Measurements from ENCODE around the gene CCDC197. TPM values are rescaled to one million over a fixed set of nuclear protein-coding genes. Genes with fewer than 3 reads are reported as not detected.

The CCDC197 gene
- total RNA-seq, 2 experiments from 2014 or later: not detected

DNA sequence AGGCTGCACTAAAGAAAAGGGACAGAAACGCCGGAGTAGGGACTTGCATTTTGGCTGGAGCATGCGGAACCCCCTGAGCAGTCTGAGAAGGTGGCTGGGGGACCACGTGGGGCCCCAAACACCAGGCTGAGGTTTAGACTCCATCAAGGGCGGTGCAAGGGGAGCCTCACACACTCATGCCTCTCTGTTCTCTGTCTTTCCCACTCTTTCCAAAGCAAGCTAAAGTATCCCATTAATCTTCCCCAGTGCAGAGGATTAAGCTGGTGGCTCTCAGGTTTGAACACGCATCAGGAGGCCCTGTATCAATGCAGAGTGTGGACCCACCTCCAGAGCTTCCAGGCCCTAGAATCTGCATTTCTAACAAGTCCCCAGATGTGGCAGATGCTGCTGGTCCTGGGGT lies 13.5 kb downstream of the CCDC197 start:
- POLR2A ChIA-PET: no interaction called here
- Mint-ChIP-seq H3K4me3 (no peak overlapping the region), H3K27ac (peak overlapping the region; percentile 41), H3K9me3 (no peaks in the 10 kb centered on the region), H3K27me3 (peaks cover 7% of the 10 kb centered on the region), H3K36me3 (ENCODE audit: low read depth) (no peaks in the 10 kb centered on the region), H3K4me1 (peaks cover 67% of the 10 kb centered on the region)
- CTCF ChIA-PET: interaction anchor here (1.1 to 5.3 kb wide), 7 partner anchors 10 to 71 kb away, joined by 4 to 25 read pairs (median 7); partner anchors contain the start of gene CCDC197
- DNase-seq: no peak

DNA sequence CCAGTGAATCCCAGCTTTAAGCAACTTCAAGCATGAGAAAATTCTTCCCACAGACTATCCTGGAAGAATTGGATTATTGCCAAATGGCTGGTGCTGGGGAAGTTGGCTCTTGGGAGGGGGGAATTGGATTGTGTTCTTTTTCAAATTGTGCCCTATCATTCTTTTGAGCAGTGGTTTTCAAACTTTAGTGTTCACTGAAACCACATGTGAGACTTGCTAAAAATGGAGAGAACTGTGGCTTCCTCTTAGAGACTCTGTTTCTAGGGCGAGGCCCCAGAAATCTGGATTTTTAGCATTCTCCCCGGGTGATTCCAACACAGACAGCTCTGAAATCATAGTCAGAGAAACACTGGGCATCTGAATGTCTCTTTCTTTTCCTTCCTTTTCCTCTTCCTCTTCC lies 14.7 kb downstream of the CCDC197 start:
- H3K9me3 Mint-ChIP-seq: no peaks in the 10 kb centered on the region
- H3K27ac Mint-ChIP-seq: peak overlapping the region; percentile 88

DNA sequence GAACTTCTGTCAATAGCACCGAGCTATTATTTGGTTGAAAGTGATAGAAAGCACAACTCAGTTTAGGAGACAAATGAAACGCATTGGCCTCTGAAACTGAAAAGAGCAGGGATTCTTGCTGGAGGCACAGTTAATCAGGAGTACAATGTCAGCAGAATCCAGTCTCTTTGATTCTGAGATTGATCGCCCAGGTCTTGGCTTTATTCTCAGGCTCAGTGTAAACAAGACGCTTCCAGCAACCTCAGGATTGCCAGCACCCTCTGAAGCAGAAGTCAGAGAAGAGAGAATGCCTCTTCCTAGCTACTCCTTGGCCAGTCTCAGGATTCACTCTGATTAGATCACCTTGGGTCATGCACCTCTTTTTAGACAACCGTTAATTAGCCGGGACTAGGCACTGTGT lies 17.3 kb downstream of the CCDC197 start:
- Mint-ChIP-seq H3K36me3 (ENCODE audit: low read depth) (no peaks in the 10 kb centered on the region), H3K4me3 (no peak overlapping the region)

More for the DNA sequence above, 14.7 kb downstream of the CCDC197 start:
- Mint-ChIP-seq H3K36me3 (ENCODE audit: low read depth) (no peaks in the 10 kb centered on the region), H3K4me1 (peaks cover 63% of the 10 kb centered on the region), H3K27me3 (peaks cover 8% of the 10 kb centered on the region), H3K4me3 (peak overlapping the region; percentile 26)
- DNase-seq: peak; percentile 61
- ChIA-PET POLR2A (no interaction called here), CTCF (interaction anchor here (1.4 to 5.3 kb wide), 9 partner anchors 10 to 72 kb away, joined by 3 to 25 read pairs (median 7); partner anchors contain the start of gene CCDC197)

DNA sequence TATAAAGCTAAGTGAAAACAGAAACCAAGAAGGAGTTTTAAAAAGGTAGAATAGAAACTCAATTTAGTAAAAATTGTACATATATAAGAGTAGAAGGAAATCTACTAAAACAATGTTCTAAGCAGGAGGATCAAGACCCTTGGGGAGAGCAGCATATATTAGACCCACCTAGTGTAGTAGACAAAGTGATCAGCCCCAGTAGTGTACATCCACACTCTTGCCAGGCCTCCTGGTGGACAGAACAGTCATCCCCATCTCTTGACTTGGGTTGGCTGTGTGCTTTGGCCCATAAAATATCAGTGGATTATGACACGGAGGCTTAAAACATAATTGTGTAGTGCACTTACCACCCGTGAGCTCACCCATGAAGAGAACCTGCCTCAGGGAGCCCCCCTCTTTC lies 18.1 kb downstream of the CCDC197 start:
- CTCF ChIA-PET: interaction anchor here (1.0 kb wide), 2 partner anchors 10 to 18 kb away, joined by 3 read pairs; partner anchors contain the start of gene CCDC197
- peaks cover 20% of the 10 kb centered on the region for H3K27me3 Mint-ChIP-seq
- POLR2A ChIA-PET: no interaction called here

More for the DNA sequence above, 17.3 kb downstream of the CCDC197 start:
- ChIA-PET CTCF (interaction anchor here (0.9 to 1.3 kb wide), 4 partner anchors 9 to 74 kb away, joined by 3 to 7 read pairs (median 4); no protein-coding TSS in a partner anchor), POLR2A (no interaction called here)
- H3K4me1 Mint-ChIP-seq: peaks cover 38% of the 10 kb centered on the region
- no peaks in the 10 kb centered on the region for H3K9me3 Mint-ChIP-seq
- no peak overlapping the region for H3K27ac Mint-ChIP-seq
- peaks cover 20% of the 10 kb centered on the region for H3K27me3 Mint-ChIP-seq
- no peak for DNase-seq

DNA sequence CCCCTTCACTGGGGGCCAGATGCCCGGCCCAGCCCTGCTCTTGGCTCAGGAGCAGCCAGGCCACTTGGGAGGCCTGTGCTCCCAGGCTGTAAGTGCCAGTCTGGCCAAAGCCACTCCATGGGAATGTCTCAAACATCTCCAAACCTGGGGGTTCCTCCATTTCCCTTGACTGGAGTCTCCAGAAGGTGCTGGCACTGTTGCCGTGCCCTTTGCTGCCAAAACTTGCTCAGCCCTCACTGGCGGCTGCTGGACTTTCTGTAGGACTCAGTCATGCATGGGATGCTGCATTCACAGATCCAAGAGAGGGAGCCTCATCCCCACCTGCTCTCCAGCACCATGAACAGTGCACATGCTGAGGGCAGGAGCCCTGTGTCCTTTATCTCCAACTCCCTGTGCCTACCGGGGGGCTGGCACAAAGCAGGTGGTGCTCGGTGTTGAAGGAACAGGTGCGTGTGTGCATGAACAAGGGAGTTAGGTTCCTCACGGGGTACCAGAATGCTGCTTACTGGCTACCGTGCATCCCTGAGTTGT lies 19.4 kb downstream of the CCDC197 start:
- POLR2A ChIA-PET: no interaction called here
- Mint-ChIP-seq H3K9me3 (no peaks in the 10 kb centered on the region), H3K4me1 (peaks cover 35% of the 10 kb centered on the region), H3K4me3 (no peak overlapping the region), H3K27me3 (peaks cover 20% of the 10 kb centered on the region), H3K27ac (no peak overlapping the region), H3K36me3 (ENCODE audit: low read depth) (no peaks in the 10 kb centered on the region)
- CTCF ChIA-PET: interaction anchor here (1.1 to 3.8 kb wide), 4 partner anchors 9 to 77 kb away, joined by 3 to 20 read pairs (median 6); no protein-coding TSS in a partner anchor
- DNase-seq: no peak

More for the DNA sequence above, 18.1 kb downstream of the CCDC197 start:
- Mint-ChIP-seq H3K4me3 (no peak overlapping the region), H3K27ac (no peak overlapping the region), H3K9me3 (no peaks in the 10 kb centered on the region), H3K36me3 (ENCODE audit: low read depth) (no peaks in the 10 kb centered on the region), H3K4me1 (peaks cover 35% of the 10 kb centered on the region)
- no peak for DNase-seq

DNA sequence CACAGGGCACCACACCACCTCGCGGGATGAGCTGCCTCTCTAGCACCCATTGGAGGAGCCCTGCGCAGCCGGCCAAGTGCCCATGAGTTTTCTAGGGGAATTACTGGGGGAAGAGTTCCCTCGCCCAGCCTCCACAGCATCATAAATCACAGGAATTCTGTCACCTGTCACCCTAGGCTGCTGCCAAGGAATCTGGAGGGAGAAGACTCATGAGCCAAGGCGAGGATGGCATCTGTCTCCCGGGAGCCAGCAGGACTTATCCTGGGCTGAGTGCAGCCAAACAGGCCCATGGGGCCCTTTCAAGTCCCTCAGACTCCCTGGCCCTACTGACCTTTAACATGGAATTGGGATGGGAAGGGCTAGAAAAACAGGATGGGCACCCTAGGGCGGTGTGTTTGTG lies 21.2 kb downstream of the CCDC197 start:
- H3K27ac Mint-ChIP-seq: no peak overlapping the region
- no peak for DNase-seq
- H3K36me3 Mint-ChIP-seq (ENCODE audit: low read depth): no peaks in the 10 kb centered on the region
- H3K4me3 Mint-ChIP-seq: no peak overlapping the region
- peaks cover 37% of the 10 kb centered on the region for H3K4me1 Mint-ChIP-seq
- ChIA-PET POLR2A (no interaction called here), CTCF (interaction anchor here (1.1 to 3.8 kb wide), 2 partner anchors 14 to 79 kb away, joined by 3 to 20 read pairs; no protein-coding TSS in a partner anchor)
- no peaks in the 10 kb centered on the region for H3K9me3 Mint-ChIP-seq
- peaks cover 20% of the 10 kb centered on the region for H3K27me3 Mint-ChIP-seq

DNA sequence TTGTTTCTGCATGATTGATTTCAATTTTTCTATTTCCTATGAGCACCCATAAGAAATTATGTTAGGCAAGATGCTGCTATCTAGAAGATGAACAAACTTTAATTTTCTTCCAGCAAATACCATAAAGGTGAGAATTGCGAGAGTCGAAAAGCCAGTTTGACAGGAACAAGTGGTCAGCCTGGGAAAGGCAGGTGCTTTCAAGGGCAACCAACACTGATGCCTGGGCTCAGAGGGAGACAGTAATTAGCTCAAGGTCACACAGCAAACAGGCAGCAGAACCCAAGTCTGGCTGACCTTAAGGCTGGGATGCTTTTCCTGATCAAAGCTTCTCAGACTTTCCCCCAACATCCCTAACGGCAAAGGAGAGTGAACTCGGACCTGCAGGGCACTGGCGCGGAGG lies 22.2 kb downstream of the CCDC197 start:
- DNase-seq: no peak
- Mint-ChIP-seq H3K27ac (no peak overlapping the region), H3K4me3 (no peak overlapping the region), H3K4me1 (peaks cover 39% of the 10 kb centered on the region), H3K27me3 (peaks cover 20% of the 10 kb centered on the region), H3K36me3 (ENCODE audit: low read depth) (no peaks in the 10 kb centered on the region), H3K9me3 (no peaks in the 10 kb centered on the region)
- ChIA-PET CTCF (interaction anchor here (1.9 to 3.8 kb wide), 4 partner anchors 13 to 80 kb away, joined by 4 to 20 read pairs (median 8); no protein-coding TSS in a partner anchor), POLR2A (no interaction called here)

DNA sequence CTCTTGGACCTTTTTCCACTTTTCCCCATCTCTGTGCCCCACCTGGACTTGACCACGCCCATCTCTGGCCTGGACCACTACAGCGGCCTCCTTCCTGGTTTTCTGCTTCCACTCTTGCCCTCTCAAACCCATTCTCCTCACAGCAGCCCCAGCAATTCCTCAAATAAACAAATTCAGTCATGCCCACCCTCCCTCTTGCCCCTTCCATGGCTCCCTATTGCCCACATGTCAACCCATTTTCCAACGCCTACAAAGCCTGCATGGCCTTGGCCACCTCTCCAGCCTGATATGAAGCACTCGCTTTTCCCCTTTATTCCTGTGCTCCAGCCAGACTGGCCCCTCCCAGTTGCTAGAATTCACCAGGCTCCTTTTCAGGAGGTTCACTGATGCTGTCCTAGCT lies 23.2 kb downstream of the CCDC197 start:
- Mint-ChIP-seq H3K4me1 (peaks cover 39% of the 10 kb centered on the region), H3K27me3 (peaks cover 18% of the 10 kb centered on the region), H3K9me3 (no peaks in the 10 kb centered on the region), H3K27ac (no peak overlapping the region), H3K4me3 (no peak overlapping the region), H3K36me3 (ENCODE audit: low read depth) (no peaks in the 10 kb centered on the region)
- ChIA-PET CTCF (interaction anchor here (1.2 to 3.8 kb wide), 7 partner anchors 9 to 81 kb away, joined by 3 to 25 read pairs (median 12); no protein-coding TSS in a partner anchor), POLR2A (no interaction called here)
- DNase-seq: no peak

DNA sequence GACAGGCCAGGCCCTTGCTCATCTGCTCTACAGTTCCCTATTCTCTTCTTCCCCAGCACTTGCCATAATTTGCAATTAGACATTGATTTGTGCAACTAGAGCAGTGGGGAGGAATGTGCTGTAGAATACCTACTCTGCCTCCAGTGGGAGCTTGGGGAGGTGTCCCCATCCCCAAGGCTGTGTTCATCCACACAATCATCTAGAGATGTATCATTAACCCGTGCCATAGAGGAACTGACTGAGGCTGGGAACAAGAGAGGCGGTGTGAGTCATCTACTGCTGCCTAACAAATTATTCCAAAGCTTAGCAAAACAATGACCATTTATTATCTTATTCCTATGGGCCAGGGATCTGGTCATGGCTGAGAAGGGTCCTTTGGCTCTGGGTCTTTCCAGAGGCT lies 23.9 kb downstream of the CCDC197 start:
- CTCF ChIA-PET: interaction anchor here (1.0 to 3.6 kb wide), 10 partner anchors 10 to 124 kb away, joined by 3 to 25 read pairs (median 5); no protein-coding TSS in a partner anchor
- no peaks in the 10 kb centered on the region for H3K9me3 Mint-ChIP-seq
- peaks cover 44% of the 10 kb centered on the region for H3K4me1 Mint-ChIP-seq
- no peak for DNase-seq
- no peak overlapping the region for H3K4me3 Mint-ChIP-seq
- no peak overlapping the region for H3K27ac Mint-ChIP-seq
- H3K27me3 Mint-ChIP-seq: peaks cover 16% of the 10 kb centered on the region
- POLR2A ChIA-PET: no interaction called here
- no peaks in the 10 kb centered on the region for H3K36me3 Mint-ChIP-seq (ENCODE audit: low read depth)

DNA sequence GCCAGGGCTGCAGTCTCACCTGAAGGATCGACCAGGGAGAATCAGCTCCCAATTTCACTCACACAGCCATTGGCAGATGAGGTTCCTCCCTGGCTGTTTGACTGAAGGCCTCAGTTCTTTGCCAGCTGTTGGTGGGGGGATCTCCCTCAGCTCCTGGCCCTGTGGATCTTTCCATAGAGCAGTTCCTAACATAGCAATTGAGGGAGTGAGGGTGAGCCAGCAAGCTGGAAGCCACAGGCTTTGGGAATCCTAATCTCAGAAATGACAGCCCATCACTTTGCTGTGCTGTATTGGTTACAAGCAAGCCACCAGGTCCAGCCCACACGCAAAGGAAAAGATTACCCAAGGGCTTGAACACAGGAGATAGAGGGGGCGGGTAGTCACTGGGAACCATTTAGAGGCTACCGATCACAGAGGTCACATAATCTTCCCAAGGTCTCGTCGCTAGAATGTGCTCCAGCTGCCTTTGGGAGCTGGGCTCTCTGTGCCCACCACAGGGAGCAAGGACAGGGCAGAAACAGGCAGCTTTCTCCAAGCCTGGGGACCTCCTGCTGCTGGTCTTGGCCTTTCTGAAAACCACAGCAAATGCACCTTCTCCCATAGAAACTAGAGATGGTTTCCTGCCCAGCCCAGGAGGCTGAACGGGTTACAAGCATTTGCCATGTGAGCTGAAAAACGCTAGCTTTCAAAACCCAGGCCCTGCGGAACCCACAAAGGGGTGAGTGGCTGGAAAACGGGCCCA lies 24.5 kb downstream of the CCDC197 start:
- Mint-ChIP-seq H3K36me3 (ENCODE audit: low read depth) (no peaks in the 10 kb centered on the region), H3K9me3 (no peaks in the 10 kb centered on the region), H3K4me1 (peaks cover 46% of the 10 kb centered on the region), H3K4me3 (peak overlapping the region; percentile 11), H3K27ac (peak overlapping the region; percentile 78), H3K27me3 (peaks cover 14% of the 10 kb centered on the region)
- ChIA-PET POLR2A (no interaction called here), CTCF (interaction anchor here (0.8 to 3.6 kb wide), 10 partner anchors 10 to 123 kb away, joined by 3 to 25 read pairs (median 4); no protein-coding TSS in a partner anchor)
- peak; percentile 30 for DNase-seq

DNA sequence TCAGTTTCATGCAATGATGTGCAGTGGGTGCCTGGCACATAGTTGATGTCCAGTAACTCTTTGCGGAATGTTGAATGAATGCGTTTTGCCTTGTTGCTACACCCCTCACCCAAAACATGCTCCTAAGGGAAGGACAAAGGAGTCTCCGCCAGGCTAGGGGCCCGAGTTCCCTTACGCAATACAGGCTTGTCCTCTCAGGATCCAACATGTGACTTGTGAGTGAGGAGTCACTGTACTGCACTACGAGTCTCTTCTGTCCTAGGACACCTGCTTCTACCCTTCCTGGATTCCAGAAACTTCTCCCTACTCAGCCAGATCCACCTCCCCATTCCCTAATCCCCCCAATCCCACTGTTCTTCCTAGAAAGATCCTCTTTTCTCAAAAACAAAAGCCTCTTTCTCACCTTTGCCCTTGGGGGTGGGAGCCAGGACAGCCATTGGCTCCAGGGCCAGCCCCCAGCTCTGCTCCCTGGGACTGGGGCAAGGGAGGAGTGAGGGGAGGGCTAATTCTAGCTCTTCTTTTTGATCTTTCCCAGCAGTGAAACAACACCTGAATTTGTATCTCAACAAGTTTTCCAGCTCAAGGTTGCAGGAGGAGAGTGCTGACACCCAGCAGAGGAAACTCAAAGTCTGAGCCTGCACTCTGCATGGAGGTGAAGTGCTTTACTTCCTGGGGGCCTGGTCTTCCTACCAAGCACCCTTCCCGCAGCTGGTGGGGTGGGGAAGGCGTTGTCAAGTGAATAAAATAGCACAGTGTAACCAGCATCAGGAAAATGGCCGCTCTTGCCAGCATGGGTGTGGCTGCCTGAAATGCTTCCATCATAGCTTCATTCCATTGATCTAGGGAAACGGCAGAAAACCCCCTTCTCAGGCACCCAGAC lies 25.7 kb downstream of the CCDC197 start:
- no peak overlapping the region for H3K4me3 Mint-ChIP-seq
- peak overlapping the region; percentile 55 for H3K27ac Mint-ChIP-seq
- H3K36me3 Mint-ChIP-seq (ENCODE audit: low read depth): no peaks in the 10 kb centered on the region
- peaks cover 51% of the 10 kb centered on the region for H3K4me1 Mint-ChIP-seq
- DNase-seq: no peak
- ChIA-PET CTCF (interaction anchor here (0.6 to 3.6 kb wide), 7 partner anchors 12 to 339 kb away, joined by 3 to 25 read pairs (median 4); no protein-coding TSS in a partner anchor), POLR2A (interaction anchor here (0.6 kb wide), 1 partner anchor 83 kb away, joined by 3 read pairs; no protein-coding TSS in a partner anchor)
- H3K27me3 Mint-ChIP-seq: peaks cover 8% of the 10 kb centered on the region
- no peaks in the 10 kb centered on the region for H3K9me3 Mint-ChIP-seq

DNA sequence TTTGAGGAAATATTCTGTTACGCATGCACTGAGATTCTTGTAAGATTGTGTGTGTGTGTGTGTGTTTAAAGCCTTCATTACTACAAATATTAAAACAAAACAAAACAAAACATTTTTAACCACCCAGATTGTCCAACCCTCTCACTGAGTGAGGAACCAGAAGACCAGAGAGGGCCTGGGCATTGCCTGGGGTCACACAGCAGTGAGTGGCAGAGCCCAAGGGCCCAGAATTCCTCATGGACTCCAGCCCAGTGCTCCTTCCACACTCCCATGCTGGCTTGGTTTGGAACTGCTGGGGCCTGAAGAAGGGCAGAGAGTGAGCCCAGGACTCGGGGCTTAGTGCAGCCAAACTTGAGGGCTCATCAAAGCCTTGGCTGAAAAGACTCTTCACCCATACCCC lies 27.4 kb downstream of the CCDC197 start:
- Mint-ChIP-seq H3K9me3 (no peaks in the 10 kb centered on the region), H3K27ac (no peak overlapping the region), H3K4me3 (no peak overlapping the region), H3K27me3 (no peaks in the 10 kb centered on the region), H3K4me1 (peaks cover 64% of the 10 kb centered on the region), H3K36me3 (ENCODE audit: low read depth) (no peaks in the 10 kb centered on the region)
- POLR2A ChIA-PET: no interaction called here
- DNase-seq: no peak
- CTCF ChIA-PET: interaction anchor here (0.6 to 3.4 kb wide), 6 partner anchors 11 to 1022 kb away, joined by 3 to 18 read pairs (median 6); no protein-coding TSS in a partner anchor
